Right forelimb (tissue), 1 donor: ENCODE data around the gene RXRG.

Experiments
- DNase-seq: peaks from one replicate; pipeline ENCODE4 v3.0.0-alpha.2; 2018

RXRG gene

GRCh38 chr1:165445388-165445787 lies 462 bp upstream of the RXRG start:
- DNase-seq: no peak

- no peak for DNase-seq
These were observed 1.2 kb downstream of the RXRG start for GRCh38 chr1:165443539-165444311.

GRCh38 chr1:165442653-165443052 lies 2.3 kb downstream of the RXRG start:
- no peak for DNase-seq

GRCh38 chr1:165442053-165442452 lies 2.9 kb downstream of the RXRG start:
- no peak for DNase-seq

GRCh38 chr1:165441166-165441880 lies 3.6 kb downstream of the RXRG start:
- no peak for DNase-seq

GRCh38 chr1:165439330-165439729 lies 5.6 kb downstream of the RXRG start:
- DNase-seq: no peak

- no peak for DNase-seq
These were observed 7.9 kb downstream of the RXRG start for GRCh38 chr1:165436994-165437393.

GRCh38 chr1:165435801-165436200 lies 9.1 kb downstream of the RXRG start:
- no peak for DNase-seq

GRCh38 chr1:165434281-165434680 lies 10.6 kb downstream of the RXRG start:
- DNase-seq: no peak

- DNase-seq: no peak
These were observed 13.8 kb downstream of the RXRG start for GRCh38 chr1:165431079-165431478.

- DNase-seq: no peak
These were observed 18.2 kb downstream of the RXRG start for GRCh38 chr1:165426745-165427144.

- DNase-seq: no peak
These were observed 19.3 kb downstream of the RXRG start for GRCh38 chr1:165425621-165426020.

- DNase-seq: no peak
These were observed 20.3 kb downstream of the RXRG start for GRCh38 chr1:165424454-165425216.

- no peak for DNase-seq
These were observed 21.8 kb downstream of the RXRG start for GRCh38 chr1:165423136-165423535.

- DNase-seq: no peak
These were observed 24.3 kb downstream of the RXRG start for GRCh38 chr1:165420655-165421054.

GRCh38 chr1:165419839-165420238 lies 25.1 kb downstream of the RXRG start:
- DNase-seq: no peak

- DNase-seq: no peak
These were observed 26.7 kb downstream of the RXRG start for GRCh38 chr1:165418195-165418594.

GRCh38 chr1:165416876-165417275 lies 28.1 kb downstream of the RXRG start:
- no peak for DNase-seq

GRCh38 chr1:165415068-165415467 lies 29.9 kb downstream of the RXRG start:
- no peak for DNase-seq

- no peak for DNase-seq
These were observed 30.3 kb downstream of the RXRG start for GRCh38 chr1:165414620-165415019.

- DNase-seq: no peak
These were observed 33.5 kb downstream of the RXRG start for GRCh38 chr1:165411396-165411795.

- no peak for DNase-seq
These were observed 35.1 kb downstream of the RXRG start for GRCh38 chr1:165409657-165410358.

GRCh38 chr1:165408518-165408917 lies 36.4 kb downstream of the RXRG start:
- DNase-seq: no peak
